K562 (cell line): ENCODE measurements around the gene CROCC2. TPM values are rescaled to one million over a fixed set of nuclear protein-coding genes. Genes with fewer than 3 reads are reported as not detected.

Source experiments
- ATAC-seq: fragments of 200-7000 bp; cut with Tn5 transposase; 3 replicates; pipeline ENCODE4 v1.9.1; 2020; ENCODE audit warnings: moderate library complexity
- BruUV-seq: library from RNA; stranded (reverse); fragments of 400-500 nt; replicated peaks from 2 replicates; lab custom pipeline; 2021; lab: Mats Ljungman, UMichigan
- CTCF ChIA-PET: fragments of 300-600 bp; formaldehyde crosslinking; extraction: SDS; loops from one replicate; lab custom pipeline; 2021; ENCODE audit warnings: low intra/inter-chr PET ratio; lab: Yijun Ruan, JAX
- POLR2A ChIA-PET: fragments of 300-600, 350-650 bp; sonication (Branson Sonifier 250); formaldehyde crosslinking; extraction: SDS; loops from one replicate; lab custom pipeline; 2021; ENCODE audit warnings: antibody characterized with exemption, inconsistent platforms; lab: Yijun Ruan, JAX
- DNase-seq, 4 experiments: peaks; one replicate each; pipeline versions ENCODE4 v3.0.0 to v3.0.0-alpha.2; 2011 to 2018; ENCODE audit warnings: low spot score in 3 of 4, mixed read lengths in 3 of 4; ENCODE audit errors: extremely low read depth in 1 of 4
- FAIRE-seq: peaks from 2 replicates; lab custom pipeline; 2011; peaks lifted over from hg19 to GRCh38; lab: Jason Lieb, UNC
- H2AFZ ChIP-seq: 2 replicates; pipeline ENCODE4 v1.6.0; 2011; ENCODE audit warnings: low read depth, low read length, control low read depth, inconsistent platforms
- H3K27ac ChIP-seq: fragments of 200-600 bp; 3 replicates; pipeline ENCODE4 v1.8.0; 2011; ENCODE audit warnings: low read depth, mild to moderate bottlenecking, control low read depth, inconsistent platforms, low read length, moderate library complexity, mixed read lengths; ENCODE audit errors: extremely low read depth
- H3K27me3 ChIP-seq, 2 experiments: fragments of 300-600 bp in 1 of 2; 2 replicates in 1 of 2; 3 replicates in 1 of 2; pipeline versions ENCODE4 v1.6.0 to v1.8.0; 2011; ENCODE audit warnings: inconsistent platforms in 2 of 2, low read length in 2 of 2, mild to moderate bottlenecking in 1 of 2, mixed read lengths in 1 of 2, moderate library complexity in 1 of 2; ENCODE audit not compliant: control insufficient read depth in 2 of 2, insufficient read depth in 2 of 2
- H3K36me3 ChIP-seq: fragments of 300-600 bp; 3 replicates; pipeline ENCODE4 v1.8.0; 2011; ENCODE audit warnings: mild to moderate bottlenecking, low read length, inconsistent platforms; ENCODE audit not compliant: control insufficient read depth, insufficient read depth
- H3K4me1 ChIP-seq, 2 experiments: fragments of 200-600 bp in 1 of 2; replicated peaks in 1 of 2; 2 replicates in 1 of 2; 3 replicates in 1 of 2; pipeline versions ENCODE4 v1.5.1 to v1.8.0; 2011; ENCODE audit warnings: inconsistent platforms in 2 of 2, low read length in 2 of 2, mild to moderate bottlenecking in 1 of 2, mixed read lengths in 1 of 2, moderate library complexity in 1 of 2; ENCODE audit not compliant: control insufficient read depth in 2 of 2, insufficient read depth in 2 of 2
- H3K4me2 ChIP-seq: 2 replicates; pipeline ENCODE4 v1.6.1; 2011; ENCODE audit warnings: low read length, control low read depth, inconsistent platforms, mixed read lengths; ENCODE audit not compliant: insufficient read depth
- H3K4me3 ChIP-seq: fragments of 200-600 bp; sonication (generic), shearing (Covaris generic); 2 replicates; pipeline ENCODE4 v1.5.1; 2016; ENCODE audit warnings: control low read depth, inconsistent platforms
- H3K79me2 ChIP-seq: fragments of 200-600 bp; 3 replicates; pipeline ENCODE4 v1.8.0; 2011; ENCODE audit warnings: low read length, inconsistent platforms; ENCODE audit not compliant: control insufficient read depth, insufficient read depth
- H3K9ac ChIP-seq, 2 experiments: 2 replicates each; pipeline versions ENCODE4 v1.6.0 to v1.6.1; 2011; ENCODE audit warnings: low read depth in 2 of 2, low read length in 2 of 2, control low read depth in 1 of 2, inconsistent platforms in 1 of 2, mild to moderate bottlenecking in 1 of 2, mixed read lengths in 1 of 2; ENCODE audit not compliant: insufficient read depth in 1 of 2
- H3K9me1 ChIP-seq: one replicate; pipeline ENCODE4 v1.6.0; 2011; ENCODE audit warnings: inconsistent platforms, mild to moderate bottlenecking, low read length, moderate library complexity; ENCODE audit not compliant: control insufficient read depth, insufficient read depth
- H3K9me3 ChIP-seq: replicated peaks from 2 replicates; pipeline ENCODE4 v1.5.1; 2011; ENCODE audit warnings: low read depth, low read length, inconsistent platforms; ENCODE audit not compliant: control insufficient read depth, insufficient read depth
- H4K20me1 ChIP-seq: replicated peaks from 2 replicates; pipeline ENCODE4 v1.6.1; 2011; ENCODE audit warnings: low read length, inconsistent platforms, mixed read lengths; ENCODE audit not compliant: control insufficient read depth, insufficient read depth
- ARID1B ChIP-seq: fragments of 450-650 bp; IDR thresholded peaks from 2 replicates; pipeline ENCODE4 v1.6.1; 2016; ENCODE audit warnings: antibody characterized with exemption, mild to moderate bottlenecking, inconsistent platforms
- ASH1L ChIP-seq: fragments of 450-650 bp; IDR thresholded peaks from 2 replicates; pipeline ENCODE4 v1.6.1; 2018; ENCODE audit warnings: borderline replicate concordance, mild to moderate bottlenecking, low read depth; ENCODE audit not compliant: partially characterized antibody
- CHD7 ChIP-seq: fragments of 200-600 bp; sonication (generic); IDR thresholded peaks from one replicate; pipeline ENCODE4 v1.6.1; 2012; ENCODE audit warnings: mild to moderate bottlenecking, low read depth, low read length, inconsistent platforms
- EZH2 ChIP-seq: IDR thresholded peaks from 2 replicates; pipeline ENCODE4 v1.6.1; 2012; ENCODE audit warnings: low read depth, mild to moderate bottlenecking, inconsistent platforms, low read length, borderline replicate concordance
- ZKSCAN1 ChIP-seq: fragments of 150-350 bp; IDR thresholded peaks from 2 replicates; pipeline ENCODE4 v1.6.1; 2016; ENCODE audit warnings: low read depth, low read length
- WGBS: fragments of 100-300 bp; shearing (Covaris generic); methylation state at CpG from one replicate; pipeline ENCODE4 v1.1.6; 2016; ENCODE audit warnings: low coverage, mixed read lengths; ENCODE audit not compliant: insufficient coverage; ENCODE audit errors: missing lambda C conversion rate; 5-methylcytosine and 5-hydroxymethylcytosine counted together
- in situ Hi-C: fragments of 300-500 bp; cut with MboI; formaldehyde crosslinking; loops from 4 replicates; pipeline ENCODE4 v1.15.0; 2018; ENCODE audit warnings: inconsistent platforms, mixed read lengths
- intact Hi-C: fragments of 100-400 bp; cut with micrococcal nuclease; formaldehyde crosslinking; loops from 2 replicates; pipeline ENCODE4 v1.14.2; 2022
- polyA plus RNA-seq, 8 experiments: library from polyadenylated mRNA; depleted of rRNA in 4 of 8; stranded (reverse) in 5 of 8; unstranded in 3 of 8; fragments of >200 nt; fragmentation: Nextera tagmentation in 2 of 8; fragmentation: Illumina TruSeq in 1 of 8; extraction: Ambion mirVana in 2 of 8; extraction: Trizol in 1 of 8; gene quantifications; 2 replicates each; pipeline versions ENCODE4 v1.2.1 to v1.2.3, GENCODE V29; 2011 to 2014; ENCODE audit warnings: inconsistent platforms in 1 of 8, missing spikeins in 1 of 8
- total RNA-seq, 7 experiments: library from RNA; depleted of rRNA in 6 of 7; stranded (reverse); fragments of >200 nt in 6 of 7; fragmentation: Illumina TruSeq in 2 of 7; extraction: Trizol in 2 of 7; gene quantifications; 2 replicates each; pipeline versions ENCODE4 v1.2.1 to v1.2.3, GENCODE V29; 2011 to 2021; ENCODE audit warnings: low replicate concordance in 1 of 7
- TF ChIP-seq, protein P1 (sequence below): fragments of 450-650 bp; IDR thresholded peaks from one replicate; pipeline ENCODE4 v1.6.1; 2018; ENCODE audit warnings: mild to moderate bottlenecking, moderate library complexity; ENCODE audit not compliant: partially characterized antibody
- TF ChIP-seq, protein P2 (sequence below): sonication (generic); formaldehyde crosslinking; IDR thresholded peaks from 2 replicates; pipeline ENCODE4 v1.8.0; 2022; ENCODE audit warnings: missing genetic modification reagents, mild to moderate bottlenecking, borderline replicate concordance

Gene CROCC2
- total and polyA plus RNA-seq, 9 of the 15 experiments (the other 6 are each of a cell fraction or from before 2014, with no cell fraction given): not detected

DNA sequence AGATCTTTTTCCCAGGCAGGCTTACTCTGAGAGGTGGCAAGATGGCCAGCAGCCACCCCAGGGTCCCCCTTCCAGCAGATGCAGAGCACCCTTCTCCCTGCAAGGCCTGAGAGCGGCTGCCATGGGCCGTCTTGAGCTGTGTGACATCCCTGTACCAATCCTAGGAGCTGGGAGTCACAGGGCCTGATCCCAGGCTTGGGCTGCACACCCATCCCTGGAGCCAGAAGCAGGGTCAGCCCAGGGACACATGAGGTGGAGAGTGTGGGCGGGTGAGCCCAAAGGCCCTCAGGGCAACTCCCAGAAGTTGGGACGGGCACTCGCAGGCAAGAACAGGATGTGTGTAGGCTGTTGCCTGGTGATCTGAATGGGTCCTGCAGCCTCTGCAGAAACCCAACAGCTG, 40.5 kb downstream of the CROCC2 start:
- in situ Hi-C loops (no loop called here), intact Hi-C loops (no loop called here)
- no peak for DNase-seq
- 0% methylated on average over 2 of the region's 5 CpGs for WGBS
- BruUV-seq: no TSS peak
- no peak for ATAC-seq
- no peak for FAIRE-seq
- Histone ChIP-seq H3K9me3 (no peaks in the 10 kb centered on the region), H3K79me2 (no peaks in the 10 kb centered on the region), H3K4me2 (no peak overlapping the region), H4K20me1 (no peaks in the 10 kb centered on the region), H3K4me3 (no peak overlapping the region), H3K27ac (no peak overlapping the region), H3K9me1 (no peaks in the 10 kb centered on the region), H3K4me1 (no peaks in the 10 kb centered on the region), H3K36me3 (no peaks in the 10 kb centered on the region), H2AFZ (no peak overlapping the region), H3K27me3 (peaks cover 0 to 13% of the 10 kb centered on the region in 2 experiments; a peak in 2 of 5 replicates), H3K9ac (no peak overlapping the region)
- ChIA-PET POLR2A (no interaction called here), CTCF (no interaction called here)
- TF ChIP-seq, protein P1, sequence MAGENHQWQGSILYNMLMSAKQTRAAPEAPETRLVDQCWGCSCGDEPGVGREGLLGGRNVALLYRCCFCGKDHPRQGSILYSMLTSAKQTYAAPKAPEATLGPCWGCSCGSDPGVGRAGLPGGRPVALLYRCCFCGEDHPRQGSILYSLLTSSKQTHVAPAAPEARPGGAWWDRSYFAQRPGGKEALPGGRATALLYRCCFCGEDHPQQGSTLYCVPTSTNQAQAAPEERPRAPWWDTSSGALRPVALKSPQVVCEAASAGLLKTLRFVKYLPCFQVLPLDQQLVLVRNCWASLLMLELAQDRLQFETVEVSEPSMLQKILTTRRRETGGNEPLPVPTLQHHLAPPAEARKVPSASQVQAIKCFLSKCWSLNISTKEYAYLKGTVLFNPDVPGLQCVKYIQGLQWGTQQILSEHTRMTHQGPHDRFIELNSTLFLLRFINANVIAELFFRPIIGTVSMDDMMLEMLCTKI: no peak
- TF ChIP-seq CHD7 (no peak), ASH1L (no peak), ZKSCAN1 (no peak), EZH2 (no peak), ARID1B (no peak)
- TF ChIP-seq, protein P2, sequence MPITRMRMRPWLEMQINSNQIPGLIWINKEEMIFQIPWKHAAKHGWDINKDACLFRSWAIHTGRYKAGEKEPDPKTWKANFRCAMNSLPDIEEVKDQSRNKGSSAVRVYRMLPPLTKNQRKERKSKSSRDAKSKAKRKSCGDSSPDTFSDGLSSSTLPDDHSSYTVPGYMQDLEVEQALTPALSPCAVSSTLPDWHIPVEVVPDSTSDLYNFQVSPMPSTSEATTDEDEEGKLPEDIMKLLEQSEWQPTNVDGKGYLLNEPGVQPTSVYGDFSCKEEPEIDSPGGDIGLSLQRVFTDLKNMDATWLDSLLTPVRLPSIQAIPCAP: no peak
